HG02885 (cell line): ENCODE measurements around the gene FMN2.
"Not testable (repeated sequence)": the region's sequence is repeated elsewhere in the genome, so short reads cannot be mapped to it uniquely, and the experiment has no call there.

Source experiments
- ATAC-seq: cut with Tn5 transposase; IDR thresholded peaks from one replicate; pipeline ENCODE4 v1.9.1; 2021; ENCODE audit warnings: mild to moderate bottlenecking; ENCODE audit not compliant: unreplicated experiment, poor library complexity

Gene FMN2

GRCh38 chr1:240287722-240288121 is 196.0 kb downstream of the FMN2 start:
- ATAC-seq, result no peak

GRCh38 chr1:240293706-240294105 is 202.0 kb downstream of the FMN2 start:
- no peak for ATAC-seq

DNA sequence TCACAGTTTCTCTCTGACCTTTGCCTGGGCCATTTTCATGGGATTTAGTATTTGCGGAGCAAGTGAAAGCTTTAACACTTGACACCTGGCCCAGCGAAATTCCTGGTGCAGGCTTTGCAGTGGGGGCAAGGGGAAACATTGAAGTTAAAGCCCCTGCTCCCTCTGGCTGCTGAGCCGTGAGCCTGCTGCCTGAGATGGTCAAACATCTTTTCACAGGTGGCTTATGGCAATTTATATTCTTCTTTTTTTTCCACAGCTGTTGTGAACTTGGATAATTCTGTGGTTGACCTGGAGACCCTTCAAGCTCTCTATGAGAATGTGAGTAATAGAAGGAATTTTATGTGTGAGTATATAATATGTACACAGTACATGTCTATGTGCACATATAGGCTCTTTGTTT is 202.9 kb downstream of the FMN2 start:
- ATAC-seq, result no peak

GRCh38 chr1:240295811-240296210 is 204.1 kb downstream of the FMN2 start:
- ATAC-seq, result no peak

- ATAC-seq, result no peak
Observed at GRCh38 chr1:240304466-240304865, 212.8 kb downstream of the FMN2 start.

GRCh38 chr1:240306673-240307072 is 215.0 kb downstream of the FMN2 start:
- ATAC-seq, result no peak

DNA sequence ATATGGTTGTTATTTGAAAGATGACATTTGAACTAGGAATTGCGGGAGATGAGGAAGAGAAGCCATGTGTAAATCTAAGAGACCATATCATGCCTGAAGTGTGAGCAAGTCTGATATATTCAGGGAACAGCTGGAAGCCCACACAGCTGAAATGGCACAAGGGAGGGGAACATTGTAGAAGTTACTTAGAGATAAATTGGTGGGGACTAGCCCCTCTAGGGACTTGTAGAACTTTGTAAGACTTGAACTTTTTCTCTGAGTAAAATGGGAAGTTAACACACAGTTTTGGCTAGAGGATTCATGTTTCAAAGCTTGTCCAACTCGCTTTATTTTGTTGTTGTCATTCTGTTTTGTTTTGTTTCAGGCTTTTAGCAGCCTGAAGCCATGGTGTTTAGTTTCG is 216.4 kb downstream of the FMN2 start:
- ATAC-seq, result no peak

- no peak for ATAC-seq
Observed at GRCh38 chr1:240309769-240310168, 218.1 kb downstream of the FMN2 start.

DNA sequence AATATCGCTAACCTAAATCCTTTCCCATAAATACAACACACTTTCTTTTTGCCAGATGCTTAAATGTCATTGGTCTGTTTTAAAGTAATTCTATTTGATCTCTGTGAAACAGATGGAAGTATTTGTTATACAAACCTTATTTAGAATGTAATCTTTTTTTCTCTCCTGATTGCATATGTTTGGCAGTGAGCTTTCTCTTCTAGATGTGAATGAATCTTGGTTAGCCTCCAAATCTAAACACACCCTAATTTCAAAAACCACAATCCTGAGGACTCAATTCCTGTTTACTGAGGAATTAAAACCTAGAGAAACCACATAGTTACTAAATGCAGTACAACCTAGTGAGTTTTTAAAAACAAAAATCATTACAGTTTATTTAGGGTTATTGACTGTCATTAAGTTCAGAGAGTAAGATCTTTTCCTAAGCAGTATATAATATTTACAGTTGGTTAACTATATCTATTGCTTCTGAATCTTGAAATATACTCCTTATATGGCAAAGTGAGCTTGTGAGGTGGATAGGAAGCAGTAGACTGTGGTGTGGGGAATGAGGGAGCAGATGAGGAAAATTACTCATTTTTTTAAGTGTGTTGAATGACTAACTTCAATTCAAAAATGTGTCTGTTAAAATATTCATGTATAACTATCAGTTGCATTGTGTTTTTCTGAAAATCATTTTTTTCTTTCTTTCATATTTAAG is 218.7 kb downstream of the FMN2 start:
- no peak for ATAC-seq

GRCh38 chr1:240312872-240313271 is 221.2 kb downstream of the FMN2 start:
- ATAC-seq, result no peak

DNA sequence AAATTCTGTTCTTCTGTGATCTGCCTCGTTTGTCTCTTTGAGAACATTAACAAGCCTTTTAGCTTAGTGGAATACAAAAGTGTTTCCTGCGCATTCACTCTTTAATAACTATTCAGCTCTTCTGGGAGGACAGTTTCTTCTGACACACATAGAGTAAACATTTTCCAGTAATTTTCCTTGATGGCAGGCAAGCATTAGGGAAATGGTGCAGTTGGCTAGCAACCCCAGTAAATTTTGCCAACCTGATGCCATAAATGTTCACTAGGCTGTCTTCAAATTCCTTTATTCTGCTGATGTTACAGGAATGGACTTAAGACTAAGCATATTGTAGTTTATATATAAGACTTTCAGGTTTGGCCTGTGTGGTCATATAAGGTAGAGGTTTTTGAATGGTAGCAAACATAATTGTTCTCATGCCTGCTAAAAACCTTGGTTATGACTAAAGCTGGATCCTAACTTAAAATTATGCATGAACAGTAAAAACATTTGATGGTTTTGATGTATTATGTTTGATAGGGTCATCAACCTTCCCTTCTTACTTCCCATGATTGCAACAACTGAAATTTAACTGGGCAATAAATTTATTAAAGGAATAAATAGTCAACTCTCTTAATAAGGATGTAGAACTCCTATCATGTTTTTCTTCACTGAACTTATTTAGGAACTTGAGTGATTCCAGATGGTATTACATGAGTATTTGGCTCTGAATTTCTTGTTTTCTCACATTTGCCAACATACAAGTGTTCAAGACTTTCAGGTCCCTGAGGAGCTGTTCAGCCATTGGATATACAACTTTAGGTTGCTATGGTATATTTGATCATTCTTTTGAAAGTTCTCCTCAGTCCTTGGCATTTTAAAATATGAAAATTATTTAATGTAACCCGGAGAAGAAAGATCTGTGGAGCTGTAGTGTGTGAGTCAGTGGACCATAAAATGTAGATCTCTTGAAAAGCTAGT is 223.4 kb downstream of the FMN2 start:
- ATAC-seq, result no peak

DNA sequence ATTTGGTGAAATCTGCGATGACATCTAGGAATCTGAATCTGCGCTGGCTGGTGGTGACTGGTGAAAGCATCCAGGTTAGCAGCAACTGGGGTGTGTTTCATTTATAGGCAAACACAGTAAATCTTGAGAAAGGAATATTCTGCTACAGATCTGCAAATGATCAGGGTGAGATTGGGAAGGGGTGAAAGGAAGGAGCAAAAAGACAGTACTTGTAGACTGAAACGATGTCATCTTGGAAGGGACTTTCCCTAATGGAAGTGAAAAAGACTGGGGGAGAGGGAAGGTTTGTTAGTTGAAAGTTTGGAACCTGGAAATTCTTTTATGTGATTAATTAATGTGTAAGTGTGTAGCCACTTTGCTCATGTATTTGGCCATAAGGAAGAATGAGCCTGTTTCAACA is 228.3 kb downstream of the FMN2 start:
- ATAC-seq, result no peak

DNA sequence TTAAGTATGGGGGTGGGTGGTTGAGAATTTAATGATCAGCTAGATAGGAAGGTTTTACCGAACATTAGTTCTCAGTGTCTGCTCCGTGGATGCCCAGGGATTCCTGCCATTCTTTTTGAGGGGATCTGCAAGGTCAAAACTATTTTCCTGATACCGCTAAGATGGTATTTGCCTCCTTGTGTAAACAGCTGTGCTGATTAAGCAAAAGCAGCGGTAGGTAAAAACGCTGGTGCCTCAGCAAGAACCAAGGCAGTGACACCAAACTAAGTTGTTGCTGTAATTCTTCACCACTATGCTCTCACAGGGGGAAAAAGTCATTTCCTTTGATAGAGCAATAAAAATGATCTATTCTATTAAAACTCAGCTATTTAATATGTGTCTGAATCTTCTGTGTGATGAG is 229.0 kb downstream of the FMN2 start:
- no peak for ATAC-seq

- ATAC-seq, result no peak
Observed at GRCh38 chr1:240322943-240323342, 231.3 kb downstream of the FMN2 start.

- not testable (repeated sequence) for ATAC-seq
Observed at GRCh38 chr1:240328382-240328781, 236.7 kb downstream of the FMN2 start.

DNA sequence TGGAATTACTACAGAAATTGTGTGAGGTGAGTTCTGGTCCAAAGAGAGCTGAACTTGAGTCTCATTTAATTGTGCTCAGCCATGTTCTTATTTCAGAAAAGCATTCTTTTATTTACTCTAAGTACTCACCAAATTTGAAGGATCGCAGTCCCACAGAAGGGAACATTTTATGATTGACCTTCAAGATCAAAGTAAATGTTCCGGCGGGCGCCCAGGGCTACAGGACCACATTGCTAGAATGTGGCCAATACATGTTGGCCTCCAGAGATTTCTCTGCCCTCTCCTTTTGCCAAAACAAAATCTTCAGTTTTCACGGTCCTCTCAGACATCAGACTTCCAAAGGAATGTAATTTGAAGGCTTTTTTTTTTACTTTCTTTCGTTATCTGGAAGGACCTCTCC is 237.8 kb downstream of the FMN2 start:
- no peak for ATAC-seq

DNA sequence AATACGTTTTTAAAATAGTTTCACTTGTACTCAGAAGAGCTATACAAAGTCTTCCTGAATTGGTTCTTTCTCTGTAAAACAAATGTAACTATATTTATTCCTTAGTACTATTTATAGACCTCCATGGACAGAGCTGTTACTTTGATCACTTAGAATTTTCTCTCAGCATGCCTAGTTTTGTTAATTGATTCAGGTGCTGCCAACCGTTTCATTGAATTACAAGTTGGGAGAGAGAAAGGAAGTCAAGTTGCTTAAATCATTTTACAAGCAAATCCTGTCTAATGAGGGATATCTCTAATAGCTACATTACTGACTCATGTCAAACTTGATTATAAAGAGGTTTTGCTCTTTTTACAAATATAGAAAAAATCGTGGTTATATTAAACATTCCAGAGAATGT is 241.0 kb downstream of the FMN2 start:
- ATAC-seq, result no peak

GRCh38 chr1:240337781-240338180 is 246.1 kb downstream of the FMN2 start:
- ATAC-seq, result no peak

- ATAC-seq, result no peak
Observed at GRCh38 chr1:240338837-240339236, 247.2 kb downstream of the FMN2 start.

DNA sequence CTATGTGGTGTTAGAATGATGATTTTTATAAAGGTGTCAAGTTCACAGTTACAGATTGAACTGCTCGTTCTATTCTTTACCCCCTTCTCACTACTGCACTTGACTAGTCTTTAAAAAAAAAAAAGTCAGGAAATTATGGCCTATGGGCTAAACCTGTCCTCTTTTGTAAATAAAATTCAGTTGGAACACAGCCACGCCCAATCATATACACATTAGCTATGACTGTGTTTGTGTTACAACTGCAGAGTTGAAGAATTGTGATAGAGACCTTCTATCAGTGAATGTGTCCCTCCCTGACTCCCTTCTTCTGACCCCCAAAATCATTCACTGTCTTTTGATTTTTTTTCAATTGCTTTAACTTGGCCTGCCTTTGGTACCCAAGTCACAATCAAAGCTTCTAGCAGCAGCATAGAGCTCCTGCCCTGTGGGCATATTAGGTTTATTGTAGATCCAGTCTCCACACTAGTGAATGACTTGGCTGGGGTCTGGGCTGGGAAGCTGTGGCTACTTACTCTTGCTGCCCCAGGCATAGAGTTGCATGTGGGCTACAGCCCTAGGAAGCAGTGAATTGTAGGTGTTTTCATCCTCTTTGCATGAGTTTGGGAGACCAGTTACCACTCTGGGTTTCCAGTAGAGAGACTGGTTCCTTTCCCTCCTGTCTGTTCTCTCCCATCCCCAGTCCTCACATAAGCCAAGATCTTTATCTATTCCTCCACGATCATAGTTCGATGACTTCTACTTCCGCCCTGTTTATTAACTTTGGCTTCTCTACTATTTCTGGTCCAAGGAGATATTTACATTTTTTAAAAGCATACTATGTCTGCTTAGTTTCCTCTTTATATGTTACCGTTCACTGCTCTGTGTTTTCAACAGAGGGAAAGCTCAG is 249.9 kb downstream of the FMN2 start:
- ATAC-seq, result no peak

GRCh38 chr1:240342251-240342625 is 250.6 kb downstream of the FMN2 start:
- no peak for ATAC-seq
